Measurements from ENCODE around the gene WNK1.
"Not testable (repeated sequence)": the region's sequence is repeated elsewhere in the genome, so short reads cannot be mapped to it uniquely, and the experiment has no call there.

Gene WNK1

GRCh38 chr12:751999-752694 is at the start of gene WNK1:
Gene WNK1, plus strand, starts transcription at chr12:752579. Its CDS starts 987 bp downstream, at chr12:753566.
- H3K27ac Mint-ChIP-seq: peak within 1 kb of the TSS; percentile 53
- no peaks in the 10 kb centered on the region for H3K27me3 Mint-ChIP-seq
- peaks cover 31% of the 10 kb centered on the region for H3K36me3 Mint-ChIP-seq (ENCODE audit: low read depth)
- peak within 1 kb of the TSS; percentile 88 for H3K4me3 Mint-ChIP-seq
- ATAC-seq (peak; percentile 72), DNase-seq (peak; percentile 98)
- no peaks in the 10 kb centered on the region for H3K9me3 Mint-ChIP-seq
- peaks cover 29% of the 10 kb centered on the region for H3K4me1 Mint-ChIP-seq

GRCh38 chr12:704516-705242 is 47.7 kb upstream of the WNK1 start:
- H3K4me1 Mint-ChIP-seq: peaks cover 5% of the 10 kb centered on the region
- H3K36me3 Mint-ChIP-seq (ENCODE audit: low read depth): no peaks in the 10 kb centered on the region
- ATAC-seq (no peak), DNase-seq (no peak)
- H3K27me3 Mint-ChIP-seq: no peaks in the 10 kb centered on the region
- H3K4me3 Mint-ChIP-seq: no peak overlapping the region
- H3K9me3 Mint-ChIP-seq: peaks cover 9% of the 10 kb centered on the region
- H3K27ac Mint-ChIP-seq: no peak overlapping the region

- ATAC-seq; H3K27me3 Mint-ChIP-seq; H3K9me3 Mint-ChIP-seq; H3K27ac Mint-ChIP-seq; H3K4me3 Mint-ChIP-seq; H3K36me3 Mint-ChIP-seq (ENCODE audit: low read depth); DNase-seq: not testable (repeated sequence)
- peaks cover 18% of the 10 kb centered on the region for H3K4me1 Mint-ChIP-seq
These were observed 44.3 kb upstream of the WNK1 start for GRCh38 chr12:708084-708483.

GRCh38 chr12:709455-710020 is 42.8 kb upstream of the WNK1 start:
- Mint-ChIP-seq H3K9me3 (no peaks in the 10 kb centered on the region), H3K4me3 (no peak overlapping the region), H3K27ac (no peak overlapping the region), H3K36me3 (ENCODE audit: low read depth) (no peaks in the 10 kb centered on the region), H3K27me3 (no peaks in the 10 kb centered on the region), H3K4me1 (peaks cover 24% of the 10 kb centered on the region)
- ATAC-seq (no peak), DNase-seq (no peak)

GRCh38 chr12:712172-712863 is 40.1 kb upstream of the WNK1 start:
- Mint-ChIP-seq H3K9me3 (no peaks in the 10 kb centered on the region), H3K4me1 (peaks cover 47% of the 10 kb centered on the region), H3K4me3 (peak overlapping the region; percentile 0), H3K27ac (peak overlapping the region; percentile 89), H3K36me3 (ENCODE audit: low read depth) (no peaks in the 10 kb centered on the region), H3K27me3 (no peaks in the 10 kb centered on the region)
- no peak for DNase-seq
- no peak for ATAC-seq

- H3K27me3 Mint-ChIP-seq: no peaks in the 10 kb centered on the region
- DNase-seq (peak; percentile 48), ATAC-seq (peak; percentile 88)
- H3K4me1 Mint-ChIP-seq: peaks cover 55% of the 10 kb centered on the region
- peak overlapping the region; percentile 89 for H3K27ac Mint-ChIP-seq
- H3K9me3 Mint-ChIP-seq: no peaks in the 10 kb centered on the region
- no peaks in the 10 kb centered on the region for H3K36me3 Mint-ChIP-seq (ENCODE audit: low read depth)
- H3K4me3 Mint-ChIP-seq: peak overlapping the region; percentile 15
These were observed 39.0 kb upstream of the WNK1 start for GRCh38 chr12:713281-713875.

GRCh38 chr12:716506-716905 is 35.9 kb upstream of the WNK1 start:
- Mint-ChIP-seq H3K9me3 (peaks cover 5% of the 10 kb centered on the region), H3K27me3 (no peaks in the 10 kb centered on the region), H3K4me3 (peak overlapping the region; percentile 54), H3K27ac (peak overlapping the region; percentile 93), H3K4me1 (peaks cover 78% of the 10 kb centered on the region), H3K36me3 (ENCODE audit: low read depth) (peaks cover 5% of the 10 kb centered on the region)
- peak; percentile 77 for ATAC-seq
- peak; percentile 69 for DNase-seq

GRCh38 chr12:718756-719102 is 33.6 kb upstream of the WNK1 start:
- Mint-ChIP-seq H3K27me3 (no peaks in the 10 kb centered on the region), H3K27ac (peak overlapping the region; percentile 49), H3K4me3 (peak overlapping the region; percentile 10), H3K9me3 (peaks cover 5% of the 10 kb centered on the region), H3K36me3 (ENCODE audit: low read depth) (peaks cover 5% of the 10 kb centered on the region), H3K4me1 (peaks cover 79% of the 10 kb centered on the region)
- DNase-seq (no peak), ATAC-seq (no peak)

- no peak for DNase-seq
- Mint-ChIP-seq H3K36me3 (ENCODE audit: low read depth) (peaks cover 5% of the 10 kb centered on the region), H3K27ac (peak overlapping the region; percentile 74), H3K9me3 (peaks cover 5% of the 10 kb centered on the region), H3K27me3 (no peaks in the 10 kb centered on the region), H3K4me1 (peaks cover 83% of the 10 kb centered on the region), H3K4me3 (peak overlapping the region; percentile 32)
- no peak for ATAC-seq
These were observed 32.0 kb upstream of the WNK1 start for GRCh38 chr12:720231-720941.

- peak overlapping the region; percentile 91 for H3K27ac Mint-ChIP-seq
- H3K4me3 Mint-ChIP-seq: peak overlapping the region; percentile 25
- H3K9me3 Mint-ChIP-seq: peaks cover 7% of the 10 kb centered on the region
- DNase-seq (peak; percentile 48), ATAC-seq (peak; percentile 79)
- no peaks in the 10 kb centered on the region for H3K27me3 Mint-ChIP-seq
- peaks cover 85% of the 10 kb centered on the region for H3K4me1 Mint-ChIP-seq
- peaks cover 5% of the 10 kb centered on the region for H3K36me3 Mint-ChIP-seq (ENCODE audit: low read depth)
These were observed 28.1 kb upstream of the WNK1 start for GRCh38 chr12:724194-724855.

GRCh38 chr12:725076-725475 is 27.3 kb upstream of the WNK1 start:
- ATAC-seq: no peak
- Mint-ChIP-seq H3K36me3 (ENCODE audit: low read depth) (peaks cover 5% of the 10 kb centered on the region), H3K27me3 (no peaks in the 10 kb centered on the region), H3K4me3 (no peak overlapping the region), H3K9me3 (peaks cover 11% of the 10 kb centered on the region), H3K4me1 (peaks cover 82% of the 10 kb centered on the region), H3K27ac (no peak overlapping the region)
- DNase-seq: no peak

- Mint-ChIP-seq H3K36me3 (ENCODE audit: low read depth) (peaks cover 4% of the 10 kb centered on the region), H3K9me3 (peaks cover 16% of the 10 kb centered on the region), H3K4me1 (peaks cover 72% of the 10 kb centered on the region), H3K27me3 (no peaks in the 10 kb centered on the region), H3K27ac (peak overlapping the region; percentile 20), H3K4me3 (no peak overlapping the region)
- DNase-seq: no peak
- peak; percentile 26 for ATAC-seq
These were observed 25.9 kb upstream of the WNK1 start for GRCh38 chr12:726281-727140.

- no peaks in the 10 kb centered on the region for H3K27me3 Mint-ChIP-seq
- peaks cover 16% of the 10 kb centered on the region for H3K9me3 Mint-ChIP-seq
- H3K27ac Mint-ChIP-seq: no peak overlapping the region
- no peak overlapping the region for H3K4me3 Mint-ChIP-seq
- peaks cover 4% of the 10 kb centered on the region for H3K36me3 Mint-ChIP-seq (ENCODE audit: low read depth)
- no peak for DNase-seq
- no peak for ATAC-seq
- peaks cover 65% of the 10 kb centered on the region for H3K4me1 Mint-ChIP-seq
These were observed 25.1 kb upstream of the WNK1 start for GRCh38 chr12:727321-727720.

Data from activated naive CD8-positive, alpha-beta T cell treated with anti-CD3 and anti-CD28 coated beads, Interleukin-2, amount 50 U/mL, for 24 hours (primary cell).